Lower leg skin (tissue), 3 donors: Measurements from ENCODE around the gene CEP57.
"Not testable (repeated sequence)": the region's sequence is repeated elsewhere in the genome, so short reads cannot be mapped to it uniquely, and the experiment has no call there.

Experiments used
- POLR2A ChIP-seq, 2 donors: fragments of 450-650 bp; IDR thresholded peaks; one replicate each; pipeline ENCODE4 v1.6.1; 2016 to 2017; ENCODE audit warnings: antibody characterized with exemption in 2 of 2, mild to moderate bottlenecking in 1 of 2, moderate library complexity in 1 of 2
- TF ChIP-seq, protein P1 (sequence below), 3 donors: fragments of 450-650 bp; IDR thresholded peaks; one replicate each; pipeline ENCODE4 v1.5.1; 2016; ENCODE audit warnings: antibody characterized with exemption in 3 of 3, mild to moderate bottlenecking in 3 of 3, moderate library complexity in 2 of 3

DNA sequence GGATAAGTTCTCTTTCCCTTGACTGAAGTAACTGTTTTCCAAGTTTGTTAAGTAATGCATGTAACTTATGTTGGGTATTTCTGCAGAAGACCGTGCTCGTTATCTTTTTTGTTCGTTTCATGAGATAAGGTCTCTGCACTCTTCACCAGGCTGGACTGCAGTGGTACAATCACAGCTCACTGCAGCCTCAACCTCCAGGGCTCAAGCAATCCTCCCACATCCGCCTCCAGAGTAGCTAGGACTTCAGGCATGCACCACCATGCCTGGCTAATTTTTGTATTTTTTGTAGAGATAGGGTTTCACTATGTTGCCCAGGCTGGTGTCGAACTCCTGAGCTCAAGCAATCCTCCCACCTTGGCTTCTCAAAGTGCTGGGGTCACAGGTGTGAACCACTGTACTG lies 64.1 kb downstream of the CEP57 start:
- TF ChIP-seq, protein P1, sequence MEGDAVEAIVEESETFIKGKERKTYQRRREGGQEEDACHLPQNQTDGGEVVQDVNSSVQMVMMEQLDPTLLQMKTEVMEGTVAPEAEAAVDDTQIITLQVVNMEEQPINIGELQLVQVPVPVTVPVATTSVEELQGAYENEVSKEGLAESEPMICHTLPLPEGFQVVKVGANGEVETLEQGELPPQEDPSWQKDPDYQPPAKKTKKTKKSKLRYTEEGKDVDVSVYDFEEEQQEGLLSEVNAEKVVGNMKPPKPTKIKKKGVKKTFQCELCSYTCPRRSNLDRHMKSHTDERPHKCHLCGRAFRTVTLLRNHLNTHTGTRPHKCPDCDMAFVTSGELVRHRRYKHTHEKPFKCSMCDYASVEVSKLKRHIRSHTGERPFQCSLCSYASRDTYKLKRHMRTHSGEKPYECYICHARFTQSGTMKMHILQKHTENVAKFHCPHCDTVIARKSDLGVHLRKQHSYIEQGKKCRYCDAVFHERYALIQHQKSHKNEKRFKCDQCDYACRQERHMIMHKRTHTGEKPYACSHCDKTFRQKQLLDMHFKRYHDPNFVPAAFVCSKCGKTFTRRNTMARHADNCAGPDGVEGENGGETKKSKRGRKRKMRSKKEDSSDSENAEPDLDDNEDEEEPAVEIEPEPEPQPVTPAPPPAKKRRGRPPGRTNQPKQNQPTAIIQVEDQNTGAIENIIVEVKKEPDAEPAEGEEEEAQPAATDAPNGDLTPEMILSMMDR (IDR thresholded peaks at IDR 0.05), result not testable (repeated sequence)
- not testable (repeated sequence) for TF ChIP-seq POLR2A (IDR thresholded peaks at IDR 0.05)
